ACC112 (cell line): ENCODE results near the gene SH3RF3.

ENCODE experiments used
- H2AFZ ChIP-seq: fragments of 200-600 bp; sonication (generic); one replicate; pipeline ENCODE4 v1.6.0; 2017; ENCODE audit warnings: antibody characterized with exemption, low read length; ENCODE audit not compliant: unreplicated experiment
- H3K27ac ChIP-seq: fragments of 200-600 bp; sonication (generic); 2 replicates; pipeline ENCODE4 v1.5.1; 2014; ENCODE audit warnings: low read depth, mild to moderate bottlenecking, antibody characterized with exemption, low read length, moderate library complexity
- H3K27me3 ChIP-seq: fragments of 200-600 bp; sonication (generic); 2 replicates; pipeline ENCODE4 v1.6.1; 2014; ENCODE audit warnings: mild to moderate bottlenecking, antibody characterized with exemption, low read length, moderate library complexity, mixed read lengths; ENCODE audit not compliant: insufficient read depth
- H3K36me3 ChIP-seq: fragments of 200-600 bp; sonication (generic); 2 replicates; pipeline ENCODE4 v1.6.1; 2016; ENCODE audit warnings: mild to moderate bottlenecking, antibody characterized with exemption, low read length, moderate library complexity, mixed read lengths; ENCODE audit not compliant: insufficient read depth
- H3K4me1 ChIP-seq: fragments of 200-600 bp; sonication (generic); one replicate; pipeline ENCODE4 v1.6.1; 2016; ENCODE audit warnings: low read length, mixed read lengths; ENCODE audit not compliant: insufficient read depth, unreplicated experiment, control insufficient read depth
- H3K4me3 ChIP-seq: fragments of 200-600 bp; sonication (generic); 2 replicates; pipeline ENCODE4 v1.5.1; 2014; ENCODE audit warnings: mild to moderate bottlenecking, low read depth, low read length
- H3K79me2 ChIP-seq: fragments of 200-600 bp; sonication (generic); one replicate; pipeline ENCODE4 v1.6.0; 2016; ENCODE audit warnings: low read length; ENCODE audit not compliant: control insufficient read depth, unreplicated experiment, insufficient read depth

Gene SH3RF3

DNA sequence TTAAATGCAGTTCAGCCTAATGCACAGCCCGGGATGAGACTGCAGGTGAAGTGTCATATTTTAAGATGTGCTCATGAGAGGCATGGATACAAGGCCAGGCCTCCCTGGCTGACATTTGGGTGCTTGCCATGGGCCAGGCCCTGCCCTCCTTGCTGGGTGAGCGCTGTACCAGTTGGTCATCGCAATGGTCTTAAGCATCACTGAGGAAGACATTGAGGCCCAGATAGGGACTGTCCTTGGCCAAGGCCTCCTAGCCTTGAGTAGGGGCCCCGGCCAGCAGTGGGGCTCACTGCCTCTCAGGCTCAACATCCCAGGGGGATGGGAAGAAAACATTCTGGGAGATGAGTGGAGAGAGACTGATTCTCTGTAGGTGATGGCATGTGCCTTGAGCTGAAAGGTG is 184.3 kb downstream of the SH3RF3 start:
- Histone ChIP-seq H3K79me2 (peaks cover 20% of the 10 kb centered on the region), H2AFZ (no peak overlapping the region), H3K27ac (no peak overlapping the region), H3K4me1 (peaks cover 16% of the 10 kb centered on the region), H3K36me3 (no peaks in the 10 kb centered on the region), H3K27me3 (no peaks in the 10 kb centered on the region), H3K4me3 (no peak overlapping the region)

DNA sequence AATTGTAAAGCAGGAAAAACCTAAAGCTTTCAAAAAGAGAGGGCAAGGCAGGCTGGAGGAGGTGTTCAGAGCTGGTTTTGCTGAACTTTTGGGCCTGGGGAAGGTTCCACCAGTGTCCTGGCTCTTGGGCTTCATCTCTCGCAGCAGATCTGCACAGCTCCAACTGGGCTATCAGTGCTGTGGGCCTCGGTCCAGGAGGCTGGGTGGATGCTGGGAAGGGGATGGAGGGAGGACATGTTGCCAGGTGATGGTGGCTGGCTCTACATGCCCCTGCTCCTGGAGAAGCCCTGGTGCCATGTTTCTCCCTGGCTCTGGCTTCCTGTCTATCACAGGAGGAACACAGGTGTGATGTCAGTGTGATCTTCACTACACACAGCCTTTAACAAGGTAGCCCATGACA is 187.1 kb downstream of the SH3RF3 start:
- H3K4me1 ChIP-seq, result peaks cover 43% of the 10 kb centered on the region
- H3K36me3 ChIP-seq, result no peaks in the 10 kb centered on the region
- H2AFZ ChIP-seq, result no peak overlapping the region
- no peak overlapping the region for H3K27ac ChIP-seq
- H3K79me2 ChIP-seq, result peaks cover 45% of the 10 kb centered on the region
- H3K4me3 ChIP-seq, result no peak overlapping the region
- no peaks in the 10 kb centered on the region for H3K27me3 ChIP-seq

GRCh38 chr2:109317471-109318095 is 188.6 kb downstream of the SH3RF3 start:
- peaks cover 56% of the 10 kb centered on the region for H3K4me1 ChIP-seq
- H3K4me3 ChIP-seq, result peak overlapping the region; percentile 66
- H3K27ac ChIP-seq, result peak overlapping the region; percentile 97
- H3K79me2 ChIP-seq, result peaks cover 50% of the 10 kb centered on the region
- H3K36me3 ChIP-seq, result no peaks in the 10 kb centered on the region
- H2AFZ ChIP-seq, result no peak overlapping the region
- no peaks in the 10 kb centered on the region for H3K27me3 ChIP-seq

- peaks cover 55% of the 10 kb centered on the region for H3K79me2 ChIP-seq
- no peaks in the 10 kb centered on the region for H3K36me3 ChIP-seq
- no peak overlapping the region for H2AFZ ChIP-seq
- no peaks in the 10 kb centered on the region for H3K27me3 ChIP-seq
- H3K27ac ChIP-seq, result peak overlapping the region; percentile 97
- H3K4me3 ChIP-seq, result peak overlapping the region; percentile 66
- H3K4me1 ChIP-seq, result peaks cover 63% of the 10 kb centered on the region
Measured at GRCh38 chr2:109318150-109318948, 189.3 kb downstream of the SH3RF3 start.

GRCh38 chr2:109318949-109319342 is 189.9 kb downstream of the SH3RF3 start:
- Histone ChIP-seq H2AFZ (no peak overlapping the region), H3K27me3 (no peaks in the 10 kb centered on the region)

GRCh38 chr2:109320195-109320922 is 191.4 kb downstream of the SH3RF3 start:
- no peak overlapping the region for H3K4me3 ChIP-seq
- no peaks in the 10 kb centered on the region for H3K27me3 ChIP-seq
- no peaks in the 10 kb centered on the region for H3K36me3 ChIP-seq
- H3K79me2 ChIP-seq, result peaks cover 64% of the 10 kb centered on the region
- H3K4me1 ChIP-seq, result peaks cover 79% of the 10 kb centered on the region
- H3K27ac ChIP-seq, result peak overlapping the region; percentile 97; the same call in 1 of the 2 replicates
- H2AFZ ChIP-seq, result no peak overlapping the region

More at GRCh38 chr2:109318949-109319342, 189.9 kb downstream of the SH3RF3 start:
- peak overlapping the region; percentile 97 for H3K27ac ChIP-seq
- H3K4me3 ChIP-seq, result peak overlapping the region; percentile 66
- no peaks in the 10 kb centered on the region for H3K36me3 ChIP-seq
- H3K4me1 ChIP-seq, result peaks cover 69% of the 10 kb centered on the region
- peaks cover 61% of the 10 kb centered on the region for H3K79me2 ChIP-seq

DNA sequence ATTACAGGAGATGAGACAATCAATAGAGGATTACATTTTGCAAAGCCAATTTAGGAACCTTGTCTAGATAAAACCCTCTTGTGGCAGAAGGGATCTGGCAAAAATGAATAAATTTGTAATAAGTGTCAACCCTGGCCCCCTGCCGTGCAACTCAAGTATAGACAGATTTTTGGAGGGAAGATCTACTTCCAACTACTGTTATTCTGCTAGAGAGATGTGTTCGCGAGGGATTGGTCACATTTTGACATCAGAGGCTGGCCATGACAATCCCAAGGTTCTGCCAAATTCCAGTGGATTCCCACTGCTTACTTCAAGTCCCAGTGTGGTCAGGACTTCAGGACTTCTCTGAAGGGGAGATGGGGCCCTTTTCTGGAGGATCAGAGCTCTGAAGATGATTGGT is 192.6 kb downstream of the SH3RF3 start:
- Histone ChIP-seq H2AFZ (no peak overlapping the region), H3K27me3 (no peaks in the 10 kb centered on the region), H3K4me3 (peak overlapping the region; percentile 32), H3K79me2 (peaks cover 64% of the 10 kb centered on the region), H3K36me3 (0 out of 2 replicates have a peak, but pooled peaks cover 6% of the 10 kb centered on the region), H3K27ac (peak overlapping the region; percentile 97), H3K4me1 (peaks cover 92% of the 10 kb centered on the region)

DNA sequence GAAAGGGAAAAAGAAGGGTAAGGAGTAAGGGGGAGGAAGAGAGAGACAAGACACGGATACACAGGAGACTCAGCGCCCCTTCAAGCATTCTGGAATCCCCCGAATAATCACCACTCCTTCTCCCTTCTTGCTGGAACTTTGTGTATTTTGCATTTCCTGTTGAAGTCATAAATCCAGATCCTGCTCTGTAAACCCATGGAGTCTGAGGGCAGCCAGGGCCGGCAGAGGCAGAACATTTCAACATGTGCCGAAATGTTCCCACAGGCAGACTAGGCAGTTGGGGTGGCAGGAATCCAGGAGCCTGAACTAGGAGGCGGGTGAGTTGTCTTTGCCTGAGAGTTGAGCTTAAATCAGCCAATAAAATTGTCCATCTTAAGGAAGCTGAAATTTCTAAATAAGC is 193.1 kb downstream of the SH3RF3 start:
- Histone ChIP-seq H3K36me3 (0 out of 2 replicates have a peak, but pooled peaks cover 6% of the 10 kb centered on the region), H3K4me3 (peak overlapping the region; percentile 32), H3K79me2 (peaks cover 64% of the 10 kb centered on the region), H3K27me3 (no peaks in the 10 kb centered on the region), H2AFZ (no peak overlapping the region), H3K4me1 (peaks cover 92% of the 10 kb centered on the region), H3K27ac (peak overlapping the region; percentile 97)

DNA sequence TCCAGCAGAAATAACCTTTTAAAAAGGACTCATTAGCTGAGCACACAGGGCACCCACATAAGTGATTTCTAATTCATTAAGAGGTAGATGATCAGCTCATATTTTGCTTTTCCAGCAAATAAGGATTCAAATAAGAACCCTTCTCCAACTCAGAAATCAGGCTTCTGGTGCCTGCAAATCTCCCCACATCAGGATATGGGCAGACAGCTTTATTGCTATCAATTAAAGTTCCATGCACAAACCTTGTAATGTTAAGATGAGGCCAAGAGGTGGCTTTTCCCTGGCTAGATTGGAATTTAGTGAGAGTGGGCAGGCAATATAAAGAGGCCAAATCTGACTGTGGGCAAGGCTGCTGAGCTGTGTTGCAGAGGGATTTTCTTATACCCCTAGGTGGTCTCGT is 193.6 kb downstream of the SH3RF3 start:
- peak overlapping the region; percentile 19 for H3K4me3 ChIP-seq
- H3K27ac ChIP-seq, result peak overlapping the region; percentile 97
- H3K79me2 ChIP-seq, result peaks cover 64% of the 10 kb centered on the region
- H2AFZ ChIP-seq, result no peak overlapping the region
- no peaks in the 10 kb centered on the region for H3K27me3 ChIP-seq
- peaks cover 86% of the 10 kb centered on the region for H3K4me1 ChIP-seq
- peaks cover 6% of the 10 kb centered on the region; the same call in 1 of the 2 replicates for H3K36me3 ChIP-seq

DNA sequence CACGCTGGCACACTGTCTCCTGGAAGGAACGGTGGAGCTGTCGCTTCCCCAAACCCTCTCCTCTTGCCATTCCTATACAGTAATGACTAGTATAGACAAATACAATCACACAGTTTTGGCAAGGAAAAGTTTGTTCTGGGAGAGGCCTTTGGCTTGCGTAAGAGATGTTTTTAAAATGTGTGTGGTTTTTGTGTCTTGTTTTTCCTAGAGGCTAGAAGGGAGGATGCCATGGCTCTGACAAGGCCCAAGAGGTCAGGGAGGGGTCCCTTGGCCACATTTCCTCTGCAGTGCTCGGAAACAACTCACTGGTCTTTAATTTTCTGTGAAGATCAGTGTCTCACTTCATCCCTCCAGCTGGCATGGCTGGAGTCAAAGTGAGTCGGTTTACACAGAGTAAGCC is 195.9 kb downstream of the SH3RF3 start:
- Histone ChIP-seq H3K79me2 (peaks cover 66% of the 10 kb centered on the region), H3K4me1 (peaks cover 83% of the 10 kb centered on the region), H3K36me3 (peaks cover 17% of the 10 kb centered on the region), H3K27ac (peak overlapping the region; percentile 97), H3K4me3 (peak overlapping the region; percentile 48; the same call in 1 of the 2 replicates), H3K27me3 (no peaks in the 10 kb centered on the region), H2AFZ (no peak overlapping the region)
